ENCODE results near the gene FXN. TPM values are rescaled to one million over a fixed set of nuclear protein-coding genes. Genes with fewer than 3 reads are reported as not detected.

The FXN gene
- total RNA-seq, 1 donor from 2014 or later: 23.2 TPM

DNA sequence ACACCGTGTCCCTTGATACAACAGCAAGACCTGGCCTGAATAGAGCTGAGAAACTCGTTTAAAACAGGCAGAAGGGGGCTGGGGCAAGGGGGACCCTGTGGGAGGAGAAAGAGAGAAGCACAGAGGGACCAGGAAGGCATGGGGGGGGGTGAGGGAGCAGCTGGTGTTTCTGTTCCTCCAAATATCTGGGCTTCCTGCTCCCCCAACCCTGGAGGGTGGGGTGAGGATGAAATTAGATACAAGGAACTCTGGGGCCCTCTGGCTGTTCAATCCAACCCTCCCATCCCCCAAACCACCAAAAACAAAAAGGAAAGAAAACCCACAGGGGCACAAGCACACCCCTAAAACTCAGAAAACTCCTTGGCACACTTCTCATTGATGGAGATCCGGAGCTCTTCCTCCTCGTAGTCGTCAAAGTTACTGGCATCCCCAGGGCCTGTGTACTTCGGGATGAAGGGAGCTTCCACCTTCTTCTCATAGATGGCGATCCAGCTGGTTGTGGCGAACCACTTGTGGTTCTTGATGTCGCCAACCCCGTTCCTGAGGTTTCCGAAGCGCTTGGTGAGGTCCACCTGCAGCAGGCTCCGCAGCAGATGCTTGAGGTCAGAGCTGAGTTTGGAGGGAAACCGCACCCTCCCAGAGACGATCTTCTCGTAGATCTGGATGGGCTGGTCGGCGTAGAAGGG lies 22.7 kb upstream of the FXN start:
- no peak for TF ChIP-seq CTCF (IDR thresholded peaks at IDR 0.05)
- H3F3A ChIP-seq (ENCODE audit: low read depth): peaks cover 9% of the 10 kb centered on the region
- no peaks in the 10 kb centered on the region for H3K36me3 ChIP-seq
- H3K4me2 ChIP-seq: no peak overlapping the region
- DNase-seq (ENCODE audit: low spot score): no peak
- Mint-ChIP-seq H3K4me1 (peaks cover 17% of the 10 kb centered on the region), H3K27me3 (ENCODE audit: insufficient read depth, low read depth) (peaks cover 7% of the 10 kb centered on the region), H3K4me3 (no peak overlapping the region), H3K9me3 (peaks cover 4% of the 10 kb centered on the region), H3K36me3 (peaks cover 7% of the 10 kb centered on the region), H3K27ac (no peak overlapping the region)
- H3K9me3 ChIP-seq (ENCODE audit: low read depth): no peaks in the 10 kb centered on the region
- peaks cover 14% of the 10 kb centered on the region for H3K4me1 ChIP-seq
- H4K20me1 ChIP-seq (ENCODE audit: low read depth): no peaks in the 10 kb centered on the region
- H2AFZ ChIP-seq (replicated peaks): no peak overlapping the region
- H3K4me3 ChIP-seq: no peak overlapping the region
- no peaks in the 10 kb centered on the region for H3K27me3 ChIP-seq
- no peak overlapping the region for H3K9ac ChIP-seq
- no peaks in the 10 kb centered on the region for H3K79me2 ChIP-seq (ENCODE audit: low read depth)
- H3K27ac ChIP-seq: no peak overlapping the region

GRCh38 chr9:69013382-69013727 lies 22.2 kb upstream of the FXN start:
- peaks cover 5% of the 10 kb centered on the region for H3K27me3 Mint-ChIP-seq (ENCODE audit: insufficient read depth, low read depth)
- no peak for DNase-seq (ENCODE audit: low spot score)
- no peak overlapping the region for H3K4me3 ChIP-seq
- no peak overlapping the region for H3K4me2 ChIP-seq
- H3K4me1 ChIP-seq: peaks cover 14% of the 10 kb centered on the region
- no peaks in the 10 kb centered on the region for H3K27me3 ChIP-seq
- H3K27ac ChIP-seq: no peak overlapping the region
- H3K36me3 Mint-ChIP-seq: peaks cover 6% of the 10 kb centered on the region
- H4K20me1 ChIP-seq (ENCODE audit: low read depth): no peaks in the 10 kb centered on the region
- no peaks in the 10 kb centered on the region for H3K36me3 ChIP-seq
- H3K4me1 Mint-ChIP-seq: peaks cover 17% of the 10 kb centered on the region
- no peaks in the 10 kb centered on the region for H3K9me3 ChIP-seq (ENCODE audit: low read depth)
- no peak for TF ChIP-seq EZH2phosphoT487 (IDR thresholded peaks at IDR 0.05)
- no peak for TF ChIP-seq EZH2 (IDR thresholded peaks at IDR 0.05)
- TF ChIP-seq CTCF (IDR thresholded peaks at IDR 0.05): no peak
- peaks cover 9% of the 10 kb centered on the region for H3F3A ChIP-seq (ENCODE audit: low read depth)
- H3K4me3 Mint-ChIP-seq: no peak overlapping the region
- peaks cover 4% of the 10 kb centered on the region for H3K9me3 Mint-ChIP-seq
- H3K79me2 ChIP-seq (ENCODE audit: low read depth): no peaks in the 10 kb centered on the region
- no peak overlapping the region for H3K27ac Mint-ChIP-seq
- no peak overlapping the region for H3K9ac ChIP-seq
- no peak overlapping the region for H2AFZ ChIP-seq (replicated peaks)

DNA sequence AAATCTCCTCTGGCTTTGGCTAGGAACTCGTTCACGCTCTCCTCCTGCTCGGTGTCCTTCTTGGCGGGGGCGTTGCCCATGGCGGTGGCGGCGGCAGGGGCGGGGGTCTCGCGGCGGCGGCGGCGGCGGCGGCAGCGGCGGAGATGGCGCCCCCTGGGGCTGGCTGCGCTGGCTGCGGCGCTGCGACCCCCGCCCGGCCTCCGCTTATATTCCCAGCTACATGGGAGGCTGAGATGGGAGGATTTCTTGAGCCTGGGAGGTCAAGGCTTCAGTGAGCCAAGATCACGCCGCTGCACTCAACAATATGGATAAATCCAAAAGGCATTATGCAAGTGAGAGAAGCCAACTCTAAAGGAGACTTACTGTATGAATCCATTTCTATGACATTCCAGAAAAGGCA lies 21.5 kb upstream of the FXN start, which contains the start of gene PRKACG:
Gene PRKACG (minus strand): TSS at position 101 of the 400 bp plus-strand sequence. CDS start 21 bp downstream, at position 80.
- Histone ChIP-seq H3K27ac (no peak within 1 kb of the TSS), H3K9ac (no peak within 1 kb of the TSS), H3K79me2 (ENCODE audit: low read depth) (no peaks in the 10 kb centered on the region), H3K36me3 (no peaks in the 10 kb centered on the region), H3K4me2 (no peak within 1 kb of the TSS), H3K4me1 (peaks cover 14% of the 10 kb centered on the region), H3F3A (ENCODE audit: low read depth) (peaks cover 9% of the 10 kb centered on the region), H4K20me1 (ENCODE audit: low read depth) (no peaks in the 10 kb centered on the region), H3K4me3 (no peak within 1 kb of the TSS), H3K27me3 (no peaks in the 10 kb centered on the region), H3K9me3 (ENCODE audit: low read depth) (no peaks in the 10 kb centered on the region), H2AFZ (replicated peaks) (no peak within 1 kb of the TSS)
- TF ChIP-seq EZH2 (IDR thresholded peaks at IDR 0.05): no peak
- TF ChIP-seq CTCF (IDR thresholded peaks at IDR 0.05): no peak
- TF ChIP-seq EZH2phosphoT487 (IDR thresholded peaks at IDR 0.05): no peak
- Mint-ChIP-seq H3K27me3 (ENCODE audit: insufficient read depth, low read depth) (peaks cover 5% of the 10 kb centered on the region), H3K27ac (no peak within 1 kb of the TSS), H3K4me1 (peaks cover 17% of the 10 kb centered on the region), H3K36me3 (peaks cover 6% of the 10 kb centered on the region), H3K4me3 (no peak within 1 kb of the TSS), H3K9me3 (peaks cover 4% of the 10 kb centered on the region)
- DNase-seq (ENCODE audit: low spot score): no peak

All from neural progenitor cell (in vitro differentiated cells).